GM18502 (cell line): ENCODE results near the gene EMP1.

Experiments used
- ATAC-seq: cut with Tn5 transposase; IDR thresholded peaks from one replicate; pipeline ENCODE4 v1.9.1; 2021; ENCODE audit warnings: mild to moderate bottlenecking; ENCODE audit not compliant: unreplicated experiment, poor library complexity

Gene EMP1

DNA sequence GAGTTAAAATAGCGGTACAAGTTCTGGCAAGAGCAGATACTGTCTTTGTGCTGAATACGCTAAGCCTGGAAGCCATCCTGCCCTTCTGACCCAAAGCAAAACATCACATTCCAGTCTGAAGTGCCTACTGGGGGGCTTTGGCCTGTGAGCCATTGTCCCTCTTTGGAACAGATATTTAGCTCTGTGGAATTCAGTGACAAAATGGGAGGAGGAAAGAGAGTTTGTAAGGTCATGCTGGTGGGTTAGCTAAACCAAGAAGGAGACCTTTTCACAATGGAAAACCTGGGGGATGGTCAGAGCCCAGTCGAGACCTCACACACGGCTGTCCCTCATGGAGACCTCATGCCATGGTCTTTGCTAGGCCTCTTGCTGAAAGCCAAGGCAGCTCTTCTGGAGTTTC lies 18.5 kb downstream of the EMP1 start:
- no peak for ATAC-seq

DNA sequence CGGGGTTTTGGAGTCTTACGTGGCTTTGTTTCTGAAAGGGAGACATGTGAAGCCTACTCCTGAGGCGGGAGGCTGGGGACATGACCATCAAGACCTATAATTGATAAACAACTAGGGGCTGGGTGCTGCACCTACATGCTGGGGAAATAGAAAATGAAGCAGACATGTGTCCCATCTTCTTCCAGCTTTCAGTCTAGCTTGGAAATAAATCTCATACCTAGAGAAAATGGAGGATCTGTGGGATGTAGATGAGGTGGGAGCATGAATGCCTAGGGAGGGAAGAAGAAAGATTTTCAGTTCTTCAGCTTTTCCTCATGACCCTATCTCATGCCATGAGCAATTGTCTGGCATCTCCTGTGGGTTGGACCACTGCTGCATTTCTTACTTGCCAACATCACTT lies 22.1 kb downstream of the EMP1 start:
- ATAC-seq = no peak

DNA sequence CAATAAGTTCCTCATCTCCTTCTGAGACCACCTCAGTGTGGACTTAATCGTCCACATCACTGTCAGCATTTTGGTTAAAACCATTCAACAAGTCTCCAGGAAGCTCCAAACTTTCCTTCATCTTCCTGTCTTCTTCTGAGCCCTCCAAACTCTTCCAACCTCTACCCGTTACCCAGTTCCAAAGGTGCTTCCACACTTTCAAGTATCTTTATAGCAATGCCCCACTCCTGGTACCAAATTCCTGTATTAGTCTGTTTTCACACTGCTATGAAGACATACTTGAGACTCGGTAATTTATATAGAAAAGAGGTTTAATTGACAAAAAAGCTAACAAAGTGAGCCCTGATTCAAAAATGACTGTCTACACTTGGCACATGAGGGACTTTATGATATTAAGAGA lies 22.8 kb downstream of the EMP1 start:
- ATAC-seq = no peak

DNA sequence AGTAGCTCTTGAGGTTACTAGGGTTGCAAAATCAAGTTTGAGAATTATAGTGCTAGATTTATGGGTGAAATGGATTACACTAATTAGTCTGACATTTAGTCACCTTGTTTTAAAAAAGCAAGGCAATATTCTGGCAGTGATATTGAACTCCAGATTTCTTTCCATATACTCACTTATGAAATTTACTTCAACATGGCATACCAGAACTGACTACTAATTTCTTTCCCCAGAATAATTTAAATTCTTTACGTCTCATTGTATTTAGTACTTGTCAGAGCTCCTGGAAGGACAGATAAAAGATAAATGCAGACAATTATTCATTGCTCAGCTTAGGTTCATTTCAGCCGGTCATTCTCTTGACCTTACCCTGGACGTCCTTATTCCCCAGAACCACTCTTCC lies 24.3 kb downstream of the EMP1 start:
- no peak for ATAC-seq

DNA sequence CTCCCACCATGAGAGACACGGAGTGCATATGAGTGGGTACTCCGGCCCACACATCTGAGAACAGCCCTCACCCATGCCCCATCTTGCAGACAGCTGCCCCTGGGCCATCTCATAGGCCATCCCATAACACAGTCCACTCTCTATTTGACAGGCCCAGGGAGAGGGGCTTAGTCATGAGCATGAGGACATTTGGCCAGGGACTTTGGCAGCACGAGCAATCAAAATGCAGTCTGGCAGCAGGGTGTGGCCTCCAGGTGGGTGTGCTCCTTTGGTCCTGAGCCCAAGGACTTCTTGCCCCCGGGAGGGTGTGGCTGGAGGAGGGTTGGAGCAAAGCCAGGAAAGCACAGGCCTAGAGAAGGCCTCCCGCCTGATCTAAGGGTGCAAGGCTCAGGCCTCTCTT lies 25.6 kb downstream of the EMP1 start:
- no peak for ATAC-seq

DNA sequence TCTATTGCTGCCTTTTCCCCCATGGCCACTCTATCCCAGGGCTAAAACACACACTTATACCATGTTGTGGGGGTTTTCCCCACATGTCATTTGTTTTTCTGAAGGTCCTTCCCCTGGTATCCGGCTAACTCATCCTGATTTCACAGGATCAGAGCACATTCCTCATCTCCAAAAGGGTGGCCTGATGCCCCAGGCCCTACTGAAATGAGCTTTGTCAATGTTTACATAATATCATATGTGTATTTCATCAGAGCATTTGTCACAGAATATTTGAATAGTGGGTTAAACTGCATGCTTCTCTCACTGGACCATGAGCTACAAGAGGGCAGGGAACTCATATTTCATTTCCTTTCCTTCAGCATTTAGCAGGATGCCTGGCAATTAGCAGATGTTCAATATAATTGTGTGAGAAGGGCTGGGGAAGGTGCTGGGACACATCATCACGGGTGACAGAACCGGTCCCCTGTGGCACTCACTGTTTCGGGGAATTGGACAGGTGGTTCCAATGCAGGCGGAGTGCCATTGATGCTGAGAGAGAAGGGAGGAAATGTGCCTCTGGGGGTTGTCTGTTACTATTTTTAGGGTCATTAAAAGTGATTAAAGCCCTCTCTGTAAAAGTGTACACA lies 26.8 kb downstream of the EMP1 start:
- no peak for ATAC-seq

DNA sequence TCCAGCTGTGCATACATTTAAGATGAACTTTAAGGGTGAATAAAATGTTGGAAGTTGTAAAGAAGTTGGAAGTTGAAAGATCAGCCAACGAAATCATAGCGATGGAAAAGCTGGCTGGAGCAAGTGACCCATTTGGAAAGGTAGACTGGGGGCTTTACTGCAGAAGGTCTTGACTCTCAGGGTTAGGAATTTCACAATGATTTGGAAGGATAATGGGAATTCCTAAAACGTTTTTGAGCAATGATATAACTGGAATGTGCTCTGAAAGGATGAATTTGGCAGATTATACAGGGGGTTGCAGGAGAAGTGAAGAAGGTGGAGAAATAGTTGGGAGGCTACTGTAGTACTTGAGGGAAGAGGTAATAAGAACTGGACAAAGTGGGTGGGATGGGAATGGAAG lies 27.4 kb downstream of the EMP1 start:
- ATAC-seq = no peak

DNA sequence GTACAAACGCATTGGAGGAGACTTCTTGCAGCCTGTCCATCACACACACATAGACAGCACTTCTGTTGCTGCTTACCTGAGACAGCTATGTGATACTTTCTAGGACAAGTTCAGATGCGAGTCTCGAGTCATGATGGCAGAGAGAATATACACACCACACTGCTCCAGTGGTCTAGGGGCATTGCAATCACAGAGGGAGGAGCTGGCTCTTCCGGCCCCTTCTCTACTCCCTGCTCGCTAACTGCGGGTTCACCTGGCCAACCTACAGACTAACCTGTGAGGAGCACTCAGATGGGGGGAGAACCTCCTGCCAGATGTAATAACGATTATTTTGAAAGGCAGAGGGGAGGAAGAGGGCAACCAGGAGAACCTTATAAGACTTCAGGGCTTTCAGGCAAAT lies 30.7 kb downstream of the EMP1 start:
- ATAC-seq = no peak

DNA sequence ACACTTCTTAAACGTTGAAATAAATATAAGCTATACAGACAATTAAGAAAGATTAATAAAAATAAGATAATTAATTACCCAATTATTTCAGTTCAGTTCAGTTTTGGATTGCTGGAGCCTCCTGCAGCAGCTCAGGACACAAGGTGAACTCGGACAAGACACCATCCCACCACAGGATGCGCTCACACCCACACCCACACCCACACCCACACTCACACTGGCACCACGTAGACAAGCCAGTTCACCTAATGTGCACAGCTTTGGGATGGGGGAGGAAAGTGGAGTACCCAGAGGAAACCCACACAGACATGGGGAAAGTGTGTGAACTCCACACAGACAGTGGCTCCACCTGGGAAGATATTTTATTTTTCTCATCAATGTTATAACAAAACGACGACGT lies 32.1 kb downstream of the EMP1 start:
- ATAC-seq = no peak

DNA sequence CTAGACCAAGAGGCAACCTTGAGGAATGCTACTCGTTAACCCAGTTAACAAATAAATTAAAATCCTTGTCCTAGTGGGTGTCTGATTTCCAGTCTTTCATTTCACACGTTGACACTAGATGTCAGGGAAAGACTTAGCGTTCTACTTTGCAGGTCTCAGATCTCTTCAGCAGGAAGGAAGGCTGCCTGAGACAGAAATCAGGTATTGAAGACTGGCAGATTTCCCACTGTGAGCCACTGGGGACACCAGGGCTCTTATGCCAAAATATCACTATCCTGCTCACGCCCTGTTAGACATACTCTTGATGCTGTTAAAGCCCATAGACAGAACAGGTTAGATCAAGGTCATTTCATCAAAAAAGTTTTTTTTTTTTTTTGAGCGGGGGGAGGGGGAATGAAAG lies 33.0 kb downstream of the EMP1 start:
- no peak for ATAC-seq

DNA sequence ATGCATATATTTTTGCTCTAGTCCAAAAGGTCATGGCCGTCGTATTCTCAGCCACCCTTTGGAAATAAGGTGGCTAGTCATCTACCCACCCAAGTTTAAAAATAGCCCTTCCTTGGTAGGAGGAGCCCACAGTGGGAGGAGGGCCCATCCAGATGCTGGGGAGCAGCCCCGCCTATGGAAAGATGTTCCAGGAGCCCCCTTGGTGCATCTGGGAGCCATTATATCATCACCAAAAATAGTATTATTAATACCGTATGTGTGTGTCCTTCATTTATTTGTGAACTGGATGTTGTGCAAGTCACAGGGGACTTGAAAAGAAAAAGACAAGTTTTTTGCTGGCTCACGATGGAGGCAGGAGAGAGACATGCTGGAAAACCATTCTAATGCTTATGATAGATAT lies 34.0 kb downstream of the EMP1 start:
- ATAC-seq = no peak

DNA sequence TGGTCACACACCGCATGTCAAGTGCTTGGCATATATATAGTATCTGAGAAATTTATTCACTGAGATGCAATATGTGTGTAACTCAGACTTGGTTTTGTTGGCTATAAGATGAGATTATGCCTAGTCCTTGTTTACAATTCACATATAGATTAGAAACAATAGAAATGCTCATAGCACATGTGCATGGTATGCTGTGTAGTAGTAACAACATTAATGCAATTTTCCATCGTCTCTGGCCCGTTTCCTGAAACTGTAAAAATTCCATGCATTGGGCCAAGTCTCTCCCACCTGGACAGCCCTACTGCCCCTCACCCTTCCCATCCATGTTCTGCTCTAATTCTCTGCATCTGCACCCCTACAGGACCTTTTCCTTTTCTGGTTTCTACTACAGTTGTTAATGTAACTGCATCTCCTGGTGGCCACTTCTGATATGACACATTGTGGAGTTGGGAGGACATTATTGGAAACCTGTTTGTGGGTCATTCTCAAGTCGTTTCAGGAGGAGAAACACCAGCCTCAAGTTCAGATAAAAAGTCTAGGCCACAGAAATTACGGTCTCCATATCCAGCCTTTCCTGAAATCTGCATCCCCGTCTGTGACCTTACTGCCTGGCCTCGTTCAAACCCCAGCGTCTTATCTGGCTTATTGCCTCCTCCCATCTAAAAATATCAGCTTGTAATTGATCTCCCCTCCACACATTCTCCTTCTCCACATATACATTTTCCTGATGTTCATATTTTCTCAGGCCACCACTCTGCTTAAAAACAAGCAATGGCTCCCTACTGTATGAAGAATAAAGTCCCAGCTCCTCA lies 37.5 kb downstream of the EMP1 start:
- peak; percentile 65 for ATAC-seq

DNA sequence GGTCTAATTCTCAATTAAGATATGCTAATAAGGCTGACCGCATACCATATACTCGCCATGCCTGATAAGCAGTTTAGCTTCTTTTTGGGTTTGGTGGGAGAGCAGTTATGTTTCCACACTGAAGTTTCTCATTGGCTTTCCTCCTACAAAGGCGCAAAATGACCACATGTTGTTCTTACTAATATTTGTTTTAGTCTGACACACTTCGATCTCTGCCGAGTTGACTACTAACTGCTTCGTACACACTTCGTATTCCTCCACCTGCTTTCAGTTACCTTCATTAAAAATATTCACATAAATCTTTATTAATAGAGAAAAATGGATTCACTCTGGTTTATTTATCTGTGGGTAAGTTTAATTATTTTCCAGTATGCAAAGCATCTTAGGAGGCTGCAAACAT lies 41.7 kb downstream of the EMP1 start:
- ATAC-seq = no peak

DNA sequence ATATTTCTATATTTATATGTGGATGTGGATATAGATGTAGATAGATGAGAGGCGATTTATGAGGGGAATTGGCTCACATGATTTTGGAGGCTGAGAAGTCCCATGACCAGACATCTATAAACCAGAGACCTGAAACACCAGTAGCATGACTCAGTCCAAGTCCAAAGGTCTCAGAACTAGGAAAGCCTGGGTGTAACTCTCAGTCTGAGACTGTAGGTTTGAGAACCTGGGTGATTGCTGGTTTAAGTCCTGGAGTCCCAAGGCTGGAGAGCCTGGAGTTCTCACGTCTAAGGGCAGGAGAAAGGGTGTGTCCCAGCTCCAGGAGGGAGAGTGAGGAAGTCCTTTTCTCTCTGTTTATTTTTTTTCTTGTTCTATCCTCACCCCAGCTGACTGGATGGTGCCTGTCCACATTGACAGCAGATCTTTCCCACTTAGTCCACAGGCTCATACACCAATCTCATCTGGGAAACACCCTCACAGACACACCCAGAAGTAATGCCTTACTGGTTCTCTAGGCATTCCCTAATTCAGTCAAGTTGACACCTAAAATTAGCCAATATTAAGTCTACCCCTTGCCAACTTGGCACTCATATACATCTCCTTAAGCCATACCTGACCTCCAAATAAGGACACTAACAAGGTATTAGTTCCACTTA lies 45.4 kb downstream of the EMP1 start:
- no peak for ATAC-seq

DNA sequence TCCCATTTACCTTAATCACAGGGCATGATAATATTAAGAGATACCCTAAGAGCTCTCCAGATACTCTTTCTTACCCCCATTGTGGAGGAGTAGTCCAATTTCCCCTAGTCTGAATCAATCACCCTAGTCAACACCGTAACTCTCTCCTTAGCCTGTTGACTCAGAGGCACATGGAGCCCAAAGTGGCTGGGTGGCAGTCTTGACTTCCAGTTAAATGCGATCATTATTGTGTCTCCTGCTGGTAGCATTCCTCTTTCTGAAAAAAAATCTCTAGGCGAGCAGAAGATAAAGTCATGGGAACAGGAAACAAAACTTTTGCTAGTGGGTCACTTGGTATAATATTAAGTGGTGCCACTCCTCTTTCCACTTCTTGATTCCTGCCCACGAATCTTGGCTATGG lies 46.4 kb downstream of the EMP1 start:
- ATAC-seq = no peak

DNA sequence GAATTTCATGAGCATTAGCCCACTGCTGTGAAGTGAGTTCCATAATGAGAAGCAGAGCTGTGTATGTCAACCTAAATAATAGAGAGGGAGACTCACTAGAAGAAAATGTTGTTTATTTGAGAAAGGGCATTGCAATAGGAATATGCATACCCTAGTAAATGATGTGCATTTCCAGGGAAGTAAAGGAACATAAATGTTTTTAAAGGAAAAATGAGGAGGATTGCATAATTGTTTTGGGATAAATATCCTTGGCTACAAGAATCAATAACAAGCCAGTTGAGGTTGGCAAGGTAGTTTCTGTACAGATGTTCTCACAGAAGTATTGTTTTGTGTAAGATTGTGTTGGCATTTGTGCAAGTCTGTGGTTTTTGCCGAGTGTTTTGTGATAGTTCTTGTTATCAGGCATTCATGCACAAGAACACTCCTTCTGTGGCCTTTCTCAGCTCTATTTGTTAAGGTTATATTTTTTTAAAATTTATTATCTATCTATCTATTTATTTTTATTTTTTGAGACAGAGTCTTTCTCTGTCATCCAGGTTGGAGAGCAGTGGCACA lies 47.1 kb downstream of the EMP1 start:
- no peak for ATAC-seq

DNA sequence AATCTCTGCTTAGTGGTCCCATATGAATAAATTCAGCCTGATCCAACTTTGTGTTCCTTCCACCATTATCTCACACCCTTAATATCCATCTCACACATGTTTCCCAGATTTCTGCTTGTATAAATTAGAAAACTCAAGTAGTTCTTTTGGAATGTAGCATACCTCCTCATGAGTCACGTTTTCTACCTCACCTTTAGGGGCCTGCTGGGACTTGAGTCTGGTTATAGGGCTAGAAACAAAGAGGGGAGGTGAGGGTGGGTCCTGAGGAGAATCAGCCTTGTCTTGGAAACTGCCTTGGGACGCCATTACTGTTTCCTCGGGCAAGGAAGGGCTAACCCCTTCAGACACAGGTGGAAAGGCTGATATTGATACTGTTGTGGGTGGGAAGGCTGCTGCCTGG lies 51.1 kb downstream of the EMP1 start:
- no peak for ATAC-seq

DNA sequence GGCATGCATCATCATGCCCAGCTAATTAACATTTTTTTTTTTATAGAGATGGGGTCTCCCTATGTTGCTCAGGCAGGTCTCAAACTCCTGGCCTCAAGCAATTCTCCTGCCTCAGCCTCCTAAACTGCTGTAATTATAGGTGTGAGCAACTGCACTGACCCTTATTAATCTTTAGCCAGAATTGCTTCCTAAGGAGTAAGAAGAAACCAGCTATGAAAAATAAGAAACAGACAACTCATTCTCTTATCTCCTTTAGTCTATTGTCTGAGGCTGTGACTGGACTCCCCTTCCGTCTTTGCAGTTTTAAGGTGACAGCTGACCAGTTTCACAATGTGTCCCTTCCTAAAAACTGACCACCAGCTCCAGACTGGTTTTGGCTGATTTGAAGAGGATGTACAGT lies 52.4 kb downstream of the EMP1 start:
- no peak for ATAC-seq

DNA sequence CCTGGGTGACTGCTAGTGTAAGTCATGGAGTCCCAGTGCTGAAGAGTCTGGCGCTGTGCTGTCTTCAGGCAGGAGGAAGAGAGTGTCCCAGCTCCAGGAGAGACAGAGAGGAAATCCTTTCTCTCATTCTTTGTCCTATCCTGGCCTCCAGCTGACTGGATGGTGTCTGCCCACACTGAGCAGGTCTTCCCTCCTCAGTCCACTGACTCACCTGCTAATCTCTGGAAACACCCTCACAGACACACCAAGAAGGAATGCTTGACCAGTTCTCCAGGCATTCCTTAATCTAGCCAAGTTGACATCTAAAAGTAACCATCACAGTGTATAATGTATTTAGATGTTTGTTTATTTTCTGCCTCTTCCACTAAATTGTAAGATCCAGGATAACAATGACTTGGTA lies 53.9 kb downstream of the EMP1 start:
- ATAC-seq = no peak

DNA sequence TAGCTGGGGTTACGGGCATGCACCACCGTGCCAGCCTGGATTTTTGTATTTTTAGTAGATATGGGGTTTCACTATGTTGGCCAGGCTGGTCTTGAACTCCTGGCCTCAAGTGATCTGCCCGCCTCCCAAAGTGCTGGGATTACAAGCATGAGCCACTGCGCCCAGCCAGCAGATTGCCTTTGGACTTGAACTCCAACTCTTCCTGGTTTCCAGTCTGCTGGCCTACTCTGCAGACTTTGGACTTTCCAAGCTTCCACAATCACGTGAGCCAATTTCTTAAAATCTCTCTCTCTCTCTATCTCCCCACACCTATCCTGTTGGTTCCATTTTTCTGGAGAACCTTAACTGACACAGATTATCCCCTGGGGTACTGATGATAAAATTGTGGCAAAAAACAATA lies 55.0 kb downstream of the EMP1 start:
- no peak for ATAC-seq

DNA sequence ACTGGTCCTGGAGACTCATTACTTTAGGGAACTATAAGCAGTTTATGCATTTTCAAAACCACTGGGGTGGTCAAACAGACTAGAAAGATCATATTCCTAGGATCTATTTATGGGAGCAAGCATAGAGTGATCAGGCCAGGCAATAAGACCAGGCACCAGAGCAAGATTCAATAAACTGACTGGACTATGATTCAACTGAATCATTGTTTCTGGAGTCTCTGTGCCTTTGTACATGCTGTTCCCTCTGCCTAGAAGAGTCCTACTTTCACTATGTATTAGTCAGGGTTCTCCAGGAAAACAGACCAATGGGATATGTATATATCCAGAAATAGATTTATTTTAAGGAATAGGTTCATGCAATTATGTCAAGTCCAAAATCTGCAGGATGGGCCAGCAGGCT lies 55.5 kb downstream of the EMP1 start:
- ATAC-seq = no peak
